OCI-LY3 (cell line): ENCODE measurements around the gene IP6K2.

ENCODE experiments used
- H2AFZ ChIP-seq: fragments of 200-600, 300-600 bp; shearing (Covaris generic); 2 replicates; pipeline ENCODE4 v1.6.0; 2014; ENCODE audit warnings: antibody characterized with exemption, low read depth, low read length
- H3K27ac ChIP-seq: fragments of 200-600, 300-600 bp; sonication (generic); 2 replicates; pipeline ENCODE4 v1.5.1; 2014; ENCODE audit warnings: mild to moderate bottlenecking, low read length, moderate library complexity, mixed read lengths
- H3K27me3 ChIP-seq: fragments of 200-600, 300-600 bp; sonication (generic); 2 replicates; pipeline ENCODE4 v1.6.1; 2014; ENCODE audit warnings: low read depth, low read length, mixed read lengths
- H3K36me3 ChIP-seq: fragments of 200-600, 300-600 bp; sonication (generic); replicated peaks from 2 replicates; pipeline ENCODE3; 2014; ENCODE audit warnings: low read depth, low read length, mixed read lengths
- H3K4me1 ChIP-seq: fragments of 300-600, 200-600 bp; sonication (generic); 2 replicates; pipeline ENCODE4 v1.6.1; 2014; ENCODE audit warnings: low read length, mixed read lengths
- H3K4me2 ChIP-seq: fragments of 200-600, 300-600 bp; sonication (generic); 2 replicates; pipeline ENCODE4 v1.6.1; 2014; ENCODE audit warnings: low read length, mixed read lengths
- H3K4me3 ChIP-seq: fragments of 300-600, 200-600 bp; sonication (generic); 2 replicates; pipeline ENCODE4 v1.5.1; 2014; ENCODE audit warnings: antibody characterized with exemption, mild to moderate bottlenecking, low read length, moderate library complexity
- H3K79me2 ChIP-seq: fragments of 300-600, 200-600 bp; shearing (Covaris generic); 2 replicates; pipeline ENCODE4 v1.6.1; 2014; ENCODE audit warnings: mild to moderate bottlenecking, low read length, mixed read lengths
- H3K9ac ChIP-seq: fragments of 300-600, 200-600 bp; shearing (Covaris generic); 2 replicates; pipeline ENCODE4 v1.6.0; 2014; ENCODE audit warnings: mild to moderate bottlenecking, low read length, moderate library complexity
- H3K9me3 ChIP-seq: fragments of 200-600, 300-600 bp; shearing (Covaris generic); 2 replicates; pipeline ENCODE4 v1.6.1; 2014; ENCODE audit warnings: low read length, mixed read lengths; ENCODE audit not compliant: insufficient read depth
- H4K20me1 ChIP-seq: fragments of 200-600, 300-600 bp; sonication (generic); 2 replicates; pipeline ENCODE4 v1.6.1; 2016; ENCODE audit warnings: low read length, mixed read lengths; ENCODE audit not compliant: insufficient read depth
- CTCF ChIP-seq: fragments of 200-600, 300-600 bp; sonication (generic); IDR thresholded peaks from 2 replicates; pipeline ENCODE4 v1.5.1; 2014; ENCODE audit warnings: antibody characterized with exemption, low read length, low read depth
- EZH2phosphoT487 ChIP-seq: fragments of 200-600 bp; shearing (Covaris generic); IDR thresholded peaks from 2 replicates; pipeline ENCODE4 v1.6.1; 2018; ENCODE audit warnings: antibody characterized with exemption, mixed run types, low read depth

The IP6K2 gene

GRCh38 chr3:48687220-48687678 lies 29.8 kb downstream of the IP6K2 start:
- no peak overlapping the region for H2AFZ ChIP-seq
- H3K79me2 ChIP-seq: peaks cover 23% of the 10 kb centered on the region
- H3K36me3 ChIP-seq: peaks cover 48% of the 10 kb centered on the region
- H3K4me2 ChIP-seq: no peak overlapping the region
- TF ChIP-seq EZH2phosphoT487 (no peak), CTCF (no peak)
- H3K27ac ChIP-seq: no peak overlapping the region
- no peak overlapping the region for H3K4me3 ChIP-seq
- H3K4me1 ChIP-seq: peaks cover 16% of the 10 kb centered on the region
- H3K27me3 ChIP-seq: no peaks in the 10 kb centered on the region
- no peak overlapping the region for H3K9ac ChIP-seq
- peaks cover 8% of the 10 kb centered on the region for H4K20me1 ChIP-seq
- H3K9me3 ChIP-seq: no peaks in the 10 kb centered on the region

GRCh38 chr3:48686538-48687219 lies 30.3 kb downstream of the IP6K2 start:
- Histone ChIP-seq H3K27ac (peak overlapping the region; percentile 22; the same call in 1 of the 2 replicates), H3K79me2 (peaks cover 23% of the 10 kb centered on the region), H3K27me3 (no peaks in the 10 kb centered on the region), H3K4me3 (peak overlapping the region; percentile 94), H3K4me1 (peaks cover 16% of the 10 kb centered on the region), H3K9me3 (no peaks in the 10 kb centered on the region), H2AFZ (no peak overlapping the region), H3K4me2 (peak overlapping the region; percentile 89), H3K9ac (peak overlapping the region; percentile 92), H4K20me1 (peaks cover 8% of the 10 kb centered on the region), H3K36me3 (peaks cover 49% of the 10 kb centered on the region)
- TF ChIP-seq CTCF (no peak), EZH2phosphoT487 (no peak)

GRCh38 chr3:48685603-48686511 lies 31.2 kb downstream of the IP6K2 start, which contains the start of gene NCKIPSD:
Gene NCKIPSD, minus strand, starts transcription at chr3:48685915. Its CDS starts 108 bp downstream, at chr3:48685807.
- Histone ChIP-seq H2AFZ (peak within 1 kb of the TSS; percentile 81), H3K9ac (peak within 1 kb of the TSS; percentile 92), H3K4me3 (peak within 1 kb of the TSS; percentile 94), H3K79me2 (peaks cover 23% of the 10 kb centered on the region), H4K20me1 (peaks cover 4% of the 10 kb centered on the region), H3K4me1 (peaks cover 16% of the 10 kb centered on the region), H3K4me2 (peak within 1 kb of the TSS; percentile 89), H3K27ac (peak within 1 kb of the TSS; percentile 53), H3K9me3 (no peaks in the 10 kb centered on the region), H3K27me3 (no peaks in the 10 kb centered on the region), H3K36me3 (peaks cover 52% of the 10 kb centered on the region)
- no peak for TF ChIP-seq EZH2phosphoT487
- TF ChIP-seq CTCF: peak; percentile 66

GRCh38 chr3:48685293-48685602 lies 31.8 kb downstream of the IP6K2 start:
- Histone ChIP-seq H2AFZ (peak overlapping the region; percentile 81), H3K36me3 (peaks cover 56% of the 10 kb centered on the region), H4K20me1 (peaks cover 4% of the 10 kb centered on the region), H3K4me3 (peak overlapping the region; percentile 94), H3K27me3 (no peaks in the 10 kb centered on the region), H3K9ac (peak overlapping the region; percentile 92), H3K9me3 (no peaks in the 10 kb centered on the region), H3K27ac (peak overlapping the region; percentile 53), H3K79me2 (peaks cover 23% of the 10 kb centered on the region), H3K4me2 (peak overlapping the region; percentile 79), H3K4me1 (peaks cover 18% of the 10 kb centered on the region)
- TF ChIP-seq CTCF: no peak; the same call in 1 of the 2 replicates
- TF ChIP-seq EZH2phosphoT487: no peak
